Measurements from ENCODE around the gene DNA2. TPM values are rescaled to one million over a fixed set of nuclear protein-coding genes. Genes with fewer than 3 reads are reported as not detected.

The DNA2 gene
- total RNA-seq, 1 donor from 2014 or later: 4.5 TPM

DNA sequence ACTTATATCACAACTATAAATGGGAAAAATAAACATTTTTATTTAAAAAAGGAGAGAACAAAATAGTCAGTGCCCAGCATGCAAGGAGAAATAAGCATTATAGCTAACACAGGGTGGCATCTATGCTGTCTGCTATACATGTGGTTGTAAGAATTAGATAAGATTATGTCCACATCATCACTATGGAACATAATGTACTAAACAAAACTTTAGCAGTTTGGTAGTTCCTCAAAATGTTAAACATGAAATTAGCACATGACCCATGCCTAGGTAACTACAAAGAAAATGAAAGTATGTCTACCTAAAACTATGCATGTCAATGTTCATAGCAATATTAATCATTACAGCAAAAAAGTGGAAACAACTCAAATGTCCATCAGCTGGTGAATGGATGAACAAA, 36.0 kb downstream of the DNA2 start:
- Histone ChIP-seq H3K27me3 (ENCODE audit: control insufficient read depth, insufficient read depth, low read length) (no peaks in the 10 kb centered on the region), H3K4me3 (ENCODE audit: low read depth, low read length) (no peak overlapping the region), H3K36me3 (ENCODE audit: control insufficient read depth, insufficient read depth, low read length) (no peaks in the 10 kb centered on the region)
- TF ChIP-seq, protein P1, sequence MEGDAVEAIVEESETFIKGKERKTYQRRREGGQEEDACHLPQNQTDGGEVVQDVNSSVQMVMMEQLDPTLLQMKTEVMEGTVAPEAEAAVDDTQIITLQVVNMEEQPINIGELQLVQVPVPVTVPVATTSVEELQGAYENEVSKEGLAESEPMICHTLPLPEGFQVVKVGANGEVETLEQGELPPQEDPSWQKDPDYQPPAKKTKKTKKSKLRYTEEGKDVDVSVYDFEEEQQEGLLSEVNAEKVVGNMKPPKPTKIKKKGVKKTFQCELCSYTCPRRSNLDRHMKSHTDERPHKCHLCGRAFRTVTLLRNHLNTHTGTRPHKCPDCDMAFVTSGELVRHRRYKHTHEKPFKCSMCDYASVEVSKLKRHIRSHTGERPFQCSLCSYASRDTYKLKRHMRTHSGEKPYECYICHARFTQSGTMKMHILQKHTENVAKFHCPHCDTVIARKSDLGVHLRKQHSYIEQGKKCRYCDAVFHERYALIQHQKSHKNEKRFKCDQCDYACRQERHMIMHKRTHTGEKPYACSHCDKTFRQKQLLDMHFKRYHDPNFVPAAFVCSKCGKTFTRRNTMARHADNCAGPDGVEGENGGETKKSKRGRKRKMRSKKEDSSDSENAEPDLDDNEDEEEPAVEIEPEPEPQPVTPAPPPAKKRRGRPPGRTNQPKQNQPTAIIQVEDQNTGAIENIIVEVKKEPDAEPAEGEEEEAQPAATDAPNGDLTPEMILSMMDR (IDR thresholded peaks at IDR 0.05; ENCODE audit: insufficient read depth, low read length, poor library complexity, severe bottlenecking): no peak
- DNase-seq (ENCODE audit: low read depth): no peak

DNA sequence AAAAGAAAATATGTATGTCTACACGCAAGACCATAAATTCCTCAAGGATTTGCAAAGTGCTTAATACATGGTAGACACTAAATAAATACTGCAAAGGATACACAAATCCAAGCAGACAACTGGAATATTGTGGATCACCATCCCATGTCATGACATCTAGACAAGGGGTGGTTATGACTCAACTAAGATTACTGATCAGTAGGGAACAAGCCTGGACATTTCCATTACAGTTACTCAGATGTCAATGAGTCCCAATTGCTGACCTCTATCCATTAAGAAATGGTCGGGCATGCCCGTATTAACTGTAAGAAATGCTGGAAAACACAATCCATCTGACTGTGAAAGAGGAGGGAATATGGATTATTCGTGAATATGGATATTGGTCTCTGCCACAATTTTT, 37.1 kb downstream of the DNA2 start:
- Histone ChIP-seq H3K4me3 (ENCODE audit: low read depth, low read length) (no peak overlapping the region), H3K36me3 (ENCODE audit: control insufficient read depth, insufficient read depth, low read length) (no peaks in the 10 kb centered on the region), H3K27me3 (ENCODE audit: control insufficient read depth, insufficient read depth, low read length) (no peaks in the 10 kb centered on the region)
- TF ChIP-seq, protein P1 (IDR thresholded peaks at IDR 0.05; ENCODE audit: insufficient read depth, low read length, poor library complexity, severe bottlenecking): no peak
- no peak for DNase-seq (ENCODE audit: low read depth)

DNA sequence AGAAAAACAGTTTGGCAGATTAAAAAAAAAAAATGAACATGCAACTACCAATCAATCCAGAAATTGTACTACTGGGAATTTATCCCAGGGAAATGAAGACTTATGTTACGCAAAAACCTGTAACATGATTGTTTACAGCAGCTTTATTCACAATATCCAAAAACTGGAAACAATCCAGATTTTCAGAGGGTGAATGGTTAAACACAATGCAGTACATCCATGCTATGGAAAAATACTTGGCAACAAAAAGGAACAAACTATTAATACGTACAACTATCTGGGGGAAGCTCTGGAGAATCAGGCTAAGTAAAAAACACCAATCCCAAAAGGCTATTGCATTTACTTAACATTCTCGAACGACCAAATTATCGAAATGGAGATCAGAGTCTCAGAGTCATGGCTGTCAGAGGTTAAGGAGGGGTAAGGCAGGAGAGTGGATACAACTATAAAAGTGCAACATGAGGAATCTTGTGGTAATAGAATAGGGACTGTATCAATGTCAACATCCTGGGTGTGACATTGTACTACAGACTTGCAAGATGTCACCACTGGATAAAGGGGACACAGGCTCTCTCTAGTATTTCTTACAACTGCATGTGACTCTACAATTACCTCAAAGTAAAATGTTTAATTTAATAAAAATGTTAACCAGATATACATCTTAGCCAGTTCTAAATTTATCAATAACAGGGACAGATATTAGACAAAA, 43.2 kb downstream of the DNA2 start:
- TF ChIP-seq, protein P1 (IDR thresholded peaks at IDR 0.05; ENCODE audit: insufficient read depth, low read length, poor library complexity, severe bottlenecking): no peak
- H3K27me3 ChIP-seq (ENCODE audit: control insufficient read depth, insufficient read depth, low read length): no peaks in the 10 kb centered on the region
- no peaks in the 10 kb centered on the region for H3K36me3 ChIP-seq (ENCODE audit: control insufficient read depth, insufficient read depth, low read length)
- H3K4me3 ChIP-seq (ENCODE audit: low read depth, low read length): no peak overlapping the region
- no peak for DNase-seq (ENCODE audit: low read depth)

DNA sequence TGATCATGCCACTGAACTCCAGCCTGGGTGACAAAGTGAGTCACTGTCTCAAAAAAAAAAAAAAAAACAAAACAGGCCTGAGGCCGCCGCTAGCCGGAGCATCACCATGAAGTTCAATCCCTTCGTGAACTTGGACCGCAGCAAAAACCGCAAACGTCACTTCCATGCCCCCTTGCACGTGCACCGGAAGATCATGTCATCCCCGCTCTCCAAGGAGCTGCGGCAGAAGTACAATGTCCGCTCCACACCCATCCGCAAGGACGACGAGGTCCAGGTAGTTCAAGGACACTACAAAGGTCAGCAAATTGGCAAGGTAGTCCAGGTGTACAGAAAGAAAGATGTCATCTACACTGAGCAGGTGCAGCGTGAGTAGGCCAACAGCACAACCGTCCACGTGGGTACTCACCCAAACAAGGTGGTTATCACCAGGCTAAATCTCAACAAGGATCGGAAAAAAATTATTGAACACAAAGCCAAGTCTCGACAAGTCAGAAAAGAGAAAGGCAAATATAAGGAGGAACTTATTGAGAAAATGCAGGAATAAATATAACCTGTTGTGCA, 47.2 kb downstream of the DNA2 start:
- TF ChIP-seq, protein P1 (IDR thresholded peaks at IDR 0.05; ENCODE audit: insufficient read depth, low read length, poor library complexity, severe bottlenecking): no peak
- no peak for DNase-seq (ENCODE audit: low read depth)
- H3K4me3 ChIP-seq (ENCODE audit: low read depth, low read length): no peak overlapping the region
- H3K27me3 ChIP-seq (ENCODE audit: control insufficient read depth, insufficient read depth, low read length): no peaks in the 10 kb centered on the region
- no peaks in the 10 kb centered on the region for H3K36me3 ChIP-seq (ENCODE audit: control insufficient read depth, insufficient read depth, low read length)

DNA sequence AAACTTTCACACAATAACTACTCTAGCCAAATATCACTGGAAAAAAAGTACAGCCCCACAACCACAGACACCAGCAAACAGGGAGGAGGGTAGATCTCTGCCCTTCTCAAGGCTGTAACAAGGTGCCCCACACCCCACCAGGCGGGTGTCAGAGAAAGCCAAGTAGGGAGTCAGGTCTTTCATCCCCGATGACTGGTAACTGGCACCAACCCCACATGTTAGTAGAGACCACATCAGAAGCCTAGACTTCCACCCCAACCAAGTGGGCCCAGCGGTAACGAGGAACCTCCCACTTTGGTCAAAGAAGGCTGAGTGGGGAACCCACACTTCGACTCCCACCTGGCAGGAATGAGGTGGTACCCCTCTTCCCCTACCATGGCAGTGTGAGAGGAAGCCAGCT, 48.3 kb downstream of the DNA2 start:
- DNase-seq (ENCODE audit: low read depth): no peak
- Histone ChIP-seq H3K27me3 (ENCODE audit: control insufficient read depth, insufficient read depth, low read length) (no peaks in the 10 kb centered on the region), H3K4me3 (ENCODE audit: low read depth, low read length) (no peak overlapping the region), H3K36me3 (ENCODE audit: control insufficient read depth, insufficient read depth, low read length) (no peaks in the 10 kb centered on the region)
- TF ChIP-seq, protein P1 (IDR thresholded peaks at IDR 0.05; ENCODE audit: insufficient read depth, low read length, poor library complexity, severe bottlenecking): no peak

DNA sequence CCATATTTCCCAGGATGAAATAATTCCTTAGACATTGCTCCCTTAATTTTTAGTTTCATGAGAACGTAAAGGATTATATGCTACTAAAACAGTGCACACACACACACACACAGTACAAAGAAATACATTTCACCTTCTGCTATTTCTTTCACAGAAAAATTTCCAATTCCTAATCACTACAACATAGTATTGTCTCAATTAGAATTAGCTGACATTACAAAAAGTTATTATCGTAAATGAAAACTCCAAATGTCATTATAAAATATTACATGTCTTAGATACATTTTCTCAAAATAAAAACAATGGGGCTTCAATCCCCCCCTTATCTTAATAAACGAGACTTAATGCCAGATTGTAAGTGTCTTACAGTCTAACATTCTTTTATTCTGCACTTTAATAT, 52.4 kb downstream of the DNA2 start:
- no peaks in the 10 kb centered on the region for H3K27me3 ChIP-seq (ENCODE audit: control insufficient read depth, insufficient read depth, low read length)
- H3K36me3 ChIP-seq (ENCODE audit: control insufficient read depth, insufficient read depth, low read length): no peaks in the 10 kb centered on the region
- TF ChIP-seq, protein P1 (IDR thresholded peaks at IDR 0.05; ENCODE audit: insufficient read depth, low read length, poor library complexity, severe bottlenecking): no peak
- DNase-seq (ENCODE audit: low read depth): no peak
- no peak overlapping the region for H3K4me3 ChIP-seq (ENCODE audit: low read depth, low read length)

All from kidney epithelial cell (primary cell).